Esophagus (tissue), 2 donors: ENCODE data around the gene NPW. TPM values are rescaled to one million over a fixed set of nuclear protein-coding genes. Genes with fewer than 3 reads are reported as not detected.

Experiments
- H3K27ac ChIP-seq, 2 donors: one replicate each; pipeline ENCODE4 v1.5.1; 2013; ENCODE audit warnings: low read depth in 2 of 2, mild to moderate bottlenecking in 2 of 2, inconsistent platforms in 1 of 2, low read length in 1 of 2, moderate library complexity in 1 of 2
- H3K27me3 ChIP-seq, 2 donors: one replicate each; pipeline ENCODE4 v1.6.1; 2013; ENCODE audit warnings: low read length in 2 of 2, control low read depth in 1 of 2, mild to moderate bottlenecking in 1 of 2; ENCODE audit not compliant: insufficient read depth in 2 of 2, control insufficient read depth in 1 of 2
- H3K36me3 ChIP-seq, 2 donors: one replicate each; pipeline ENCODE4 v1.6.1; 2013; ENCODE audit warnings: low read length in 1 of 2; ENCODE audit not compliant: control insufficient read depth in 2 of 2, insufficient read depth in 2 of 2
- H3K4me1 ChIP-seq, 2 donors: one replicate each; pipeline ENCODE4 v1.6.1; 2013; ENCODE audit warnings: low read length in 1 of 2; ENCODE audit not compliant: control insufficient read depth in 2 of 2, insufficient read depth in 2 of 2
- H3K4me3 ChIP-seq, 2 donors: one replicate each; pipeline ENCODE4 v1.5.1; 2013; ENCODE audit warnings: low read length in 2 of 2, mild to moderate bottlenecking in 2 of 2, low read depth in 1 of 2, moderate library complexity in 1 of 2
- H3K9me3 ChIP-seq, 2 donors: one replicate each; pipeline ENCODE4 v1.6.1; 2013; ENCODE audit warnings: mild to moderate bottlenecking in 2 of 2, low read depth in 1 of 2, low read length in 1 of 2, moderate library complexity in 1 of 2; ENCODE audit not compliant: control insufficient read depth in 2 of 2, insufficient read depth in 1 of 2
- WGBS, 2 donors: extraction: QIAGEN DNeasy Blood & Tissue Kit; methylation state at CpG; one replicate each; pipeline ENCODE4 v1.1.7; 2013; 5-methylcytosine and 5-hydroxymethylcytosine counted together
- polyA plus RNA-seq, 2 donors: library from polyadenylated mRNA; stranded (reverse); fragments of 200-250 nt; gene quantifications; one replicate each; pipeline ENCODE4 v1.2.3, GENCODE V29; 2013
- donor health status: healthy with polysubstance abuse.
- donor health status: Bipolar disorder and iron deficiency.

NPW gene
- under 1 TPM; 0.22 to 0.53 TPM for polyA plus RNA-seq

- peaks cover 5 to 6% of the 10 kb centered on the region in 2 donors for H3K27me3 ChIP-seq
- 3 to 5% methylated on average over 30 to 33 of the region's 33 CpGs for WGBS, 2 donors
- no peak within 1 kb of the TSS for H3K27ac ChIP-seq
- peaks cover 0 to 2% of the 10 kb centered on the region in 2 donors for H3K9me3 ChIP-seq
- H3K4me3 ChIP-seq, result peak within 1 kb of the TSS in 1 of 2 donors; percentile 12
- H3K4me1 ChIP-seq, result peaks cover 15 to 25% of the 10 kb centered on the region in 2 donors
- no peaks in the 10 kb centered on the region for H3K36me3 ChIP-seq
Observed at GRCh38 chr16:2019518-2019920, at the start of gene NPW. Gene NPW (plus strand): TSS chr16:2019785.

GRCh38 chr16:1971796-1972489, 47.6 kb upstream of the NPW start, which contains the start of gene TBL3:
Gene TBL3 (plus strand): TSS chr16:1972053. CDS start chr16:1972165, 112 bp downstream.
- H3K27ac ChIP-seq, result peak within 1 kb of the TSS; percentile 97 to 99
- no peaks in the 10 kb centered on the region for H3K9me3 ChIP-seq
- WGBS, 2 donors, result 0 to 1% methylated on average over 78 of the region's 78 CpGs
- peaks cover 0 to under 1% of the 10 kb centered on the region in 2 donors for H3K27me3 ChIP-seq
- peaks cover 0 to 30% of the 10 kb centered on the region in 2 donors for H3K36me3 ChIP-seq
- H3K4me3 ChIP-seq, result peak within 1 kb of the TSS; percentile 89 to 100
- peaks cover 4 to 14% of the 10 kb centered on the region in 2 donors for H3K4me1 ChIP-seq

- H3K27me3 ChIP-seq, result peaks cover 0 to 2% of the 10 kb centered on the region in 2 donors
- no peaks in the 10 kb centered on the region for H3K9me3 ChIP-seq
- H3K36me3 ChIP-seq, result peaks cover 0 to 34% of the 10 kb centered on the region in 2 donors
- H3K4me3 ChIP-seq, result peak overlapping the region; percentile 89 to 100
- H3K27ac ChIP-seq, result peak overlapping the region; percentile 97 to 99
- WGBS, 2 donors, result 2% methylated on average over 22 of the region's 22 CpGs
- H3K4me1 ChIP-seq, result peaks cover 4 to 19% of the 10 kb centered on the region in 2 donors
Observed at GRCh38 chr16:1972490-1972877, 47.1 kb upstream of the NPW start.

- H3K4me3 ChIP-seq, result no peak overlapping the region
Observed at GRCh38 chr16:1973461-1974156, 46.0 kb upstream of the NPW start.

GRCh38 chr16:1974157-1975070, 45.2 kb upstream of the NPW start:
- WGBS, 2 donors, result 92% methylated on average over 37 to 42 of the region's 42 CpGs
- peaks cover 0 to 2% of the 10 kb centered on the region in 2 donors for H3K27me3 ChIP-seq
- no peak overlapping the region for H3K4me3 ChIP-seq
- no peak overlapping the region for H3K27ac ChIP-seq
- peaks cover 5 to 47% of the 10 kb centered on the region in 2 donors for H3K36me3 ChIP-seq
- no peaks in the 10 kb centered on the region for H3K9me3 ChIP-seq
- peaks cover 4 to 32% of the 10 kb centered on the region in 2 donors for H3K4me1 ChIP-seq

More at GRCh38 chr16:1973461-1974156, 46.0 kb upstream of the NPW start:
- H3K4me1 ChIP-seq, result peaks cover 4 to 30% of the 10 kb centered on the region in 2 donors
- H3K9me3 ChIP-seq, result no peaks in the 10 kb centered on the region
- WGBS, 2 donors, result 89 to 93% methylated on average over 15 to 16 of the region's 16 CpGs
- H3K27me3 ChIP-seq, result peaks cover 0 to 2% of the 10 kb centered on the region in 2 donors
- no peak overlapping the region for H3K27ac ChIP-seq
- H3K36me3 ChIP-seq, result peaks cover 5 to 45% of the 10 kb centered on the region in 2 donors

GRCh38 chr16:1975432-1976215, 44.0 kb upstream of the NPW start:
- Histone ChIP-seq H3K4me3 (no peak overlapping the region), H3K9me3 (no peaks in the 10 kb centered on the region), H3K27me3 (peaks cover 0 to 3% of the 10 kb centered on the region in 2 donors), H3K4me1 (peaks cover 4 to 44% of the 10 kb centered on the region in 2 donors), H3K36me3 (peaks cover 5 to 47% of the 10 kb centered on the region in 2 donors), H3K27ac (no peak overlapping the region)
- 90 to 91% methylated on average over 31 to 33 of the region's 33 CpGs for WGBS, 2 donors

- Histone ChIP-seq H3K27me3 (peaks cover 0 to 8% of the 10 kb centered on the region in 2 donors), H3K4me1 (peaks cover 4 to 40% of the 10 kb centered on the region in 2 donors), H3K9me3 (no peaks in the 10 kb centered on the region), H3K4me3 (no peak overlapping the region), H3K27ac (no peak overlapping the region), H3K36me3 (peaks cover 5 to 47% of the 10 kb centered on the region in 2 donors)
- 90 to 91% methylated on average over 8 of the region's 8 CpGs for WGBS, 2 donors
Observed at GRCh38 chr16:1976216-1976520, 43.4 kb upstream of the NPW start.

- Histone ChIP-seq H3K27ac (no peak overlapping the region), H3K36me3 (peaks cover 5 to 47% of the 10 kb centered on the region in 2 donors), H3K9me3 (no peaks in the 10 kb centered on the region), H3K27me3 (peaks cover 0 to 10% of the 10 kb centered on the region in 2 donors), H3K4me1 (peaks cover 4 to 46% of the 10 kb centered on the region in 2 donors), H3K4me3 (no peak overlapping the region)
- 88 to 90% methylated on average over 32 to 33 of the region's 33 CpGs for WGBS, 2 donors
Observed at GRCh38 chr16:1976951-1977874, 42.4 kb upstream of the NPW start.
